Calu3 (cell line): ENCODE results near the gene STAT6. TPM values are rescaled to one million over a fixed set of nuclear protein-coding genes. Genes with fewer than 3 reads are reported as not detected.

Experiments used
- BruUV-seq: library from RNA; stranded (reverse); fragments of 400-500 nt; replicated peaks from 2 replicates; lab custom pipeline; 2021; lab: Mats Ljungman, UMichigan
- CTCF ChIA-PET: fragments of 300-600 bp; sonication (Branson Sonifier 250); formaldehyde crosslinking; loops from one replicate; lab custom pipeline; 2022; ENCODE audit warnings: antibody characterized with exemption; lab: Charles Lee
- DNase-seq: peaks from one replicate; pipeline ENCODE4 v3.0.0; 2022
- H3K27ac Mint-ChIP-seq: one replicate; pipeline ENCODE4 v1.8.0; 2022; ENCODE audit warnings: mixed read lengths; ENCODE audit not compliant: unreplicated experiment
- H3K27me3 Mint-ChIP-seq: one replicate; pipeline ENCODE4 v1.8.0; 2022; ENCODE audit warnings: mixed read lengths; ENCODE audit not compliant: unreplicated experiment
- H3K36me3 Mint-ChIP-seq: one replicate; pipeline ENCODE4 v1.8.0; 2022; ENCODE audit warnings: mild to moderate bottlenecking, moderate library complexity, mixed read lengths; ENCODE audit not compliant: insufficient read depth, unreplicated experiment
- H3K4me1 Mint-ChIP-seq: one replicate; pipeline ENCODE4 v1.8.0; 2022; ENCODE audit warnings: mild to moderate bottlenecking, low read depth, mixed read lengths; ENCODE audit not compliant: unreplicated experiment
- H3K4me3 Mint-ChIP-seq: one replicate; pipeline ENCODE4 v1.8.0; 2022; ENCODE audit warnings: mild to moderate bottlenecking, low read depth, moderate library complexity, mixed read lengths; ENCODE audit not compliant: unreplicated experiment
- H3K9me3 Mint-ChIP-seq: one replicate; pipeline ENCODE4 v1.8.0; 2022; ENCODE audit warnings: low read depth, mixed read lengths; ENCODE audit not compliant: unreplicated experiment
- intact Hi-C: fragments of 100-400 bp; cut with micrococcal nuclease; formaldehyde crosslinking; loops from one replicate; pipeline ENCODE4 v1.10.0; 2022; ENCODE audit not compliant: unreplicated experiment
- total RNA-seq: library from RNA; stranded (reverse); gene quantifications from 2 replicates; pipeline ENCODE4 v1.2.3, GENCODE V29; 2022
- TF ChIP-seq, protein P1 (sequence below): fragments of 200-600 bp; IDR thresholded peaks from one replicate; pipeline ENCODE4 v1.8.0; 2022; ENCODE audit warnings: antibody characterized with exemption; ENCODE audit not compliant: unreplicated experiment

The STAT6 gene
- total RNA-seq, 1 experiment from 2014 or later, result 213 TPM

GRCh38 chr12:57088354-57089270 is 22.6 kb downstream of the STAT6 start, which contains the start of gene NAB2:
Gene NAB2, plus strand, starts transcription at chr12:57089114. Its CDS starts 158 bp downstream, at chr12:57089272.
- Mint-ChIP-seq H3K4me1 (peaks cover 60% of the 10 kb centered on the region), H3K27me3 (no peaks in the 10 kb centered on the region)

GRCh38 chr12:57087691-57088353 is 23.3 kb downstream of the STAT6 start:
- peak; percentile 83 for DNase-seq
- H3K27me3 Mint-ChIP-seq, result no peaks in the 10 kb centered on the region
- peaks cover 52% of the 10 kb centered on the region for H3K4me1 Mint-ChIP-seq
- intact Hi-C loops, result loop anchor here (2.0 kb wide), 1 partner anchor 23 kb away; the partner anchor contains the start of gene STAT6
- peak overlapping the region; percentile 94 for H3K27ac Mint-ChIP-seq
- peaks cover 68% of the 10 kb centered on the region for H3K36me3 Mint-ChIP-seq
- H3K9me3 Mint-ChIP-seq, result no peaks in the 10 kb centered on the region
- TF ChIP-seq, protein P1, sequence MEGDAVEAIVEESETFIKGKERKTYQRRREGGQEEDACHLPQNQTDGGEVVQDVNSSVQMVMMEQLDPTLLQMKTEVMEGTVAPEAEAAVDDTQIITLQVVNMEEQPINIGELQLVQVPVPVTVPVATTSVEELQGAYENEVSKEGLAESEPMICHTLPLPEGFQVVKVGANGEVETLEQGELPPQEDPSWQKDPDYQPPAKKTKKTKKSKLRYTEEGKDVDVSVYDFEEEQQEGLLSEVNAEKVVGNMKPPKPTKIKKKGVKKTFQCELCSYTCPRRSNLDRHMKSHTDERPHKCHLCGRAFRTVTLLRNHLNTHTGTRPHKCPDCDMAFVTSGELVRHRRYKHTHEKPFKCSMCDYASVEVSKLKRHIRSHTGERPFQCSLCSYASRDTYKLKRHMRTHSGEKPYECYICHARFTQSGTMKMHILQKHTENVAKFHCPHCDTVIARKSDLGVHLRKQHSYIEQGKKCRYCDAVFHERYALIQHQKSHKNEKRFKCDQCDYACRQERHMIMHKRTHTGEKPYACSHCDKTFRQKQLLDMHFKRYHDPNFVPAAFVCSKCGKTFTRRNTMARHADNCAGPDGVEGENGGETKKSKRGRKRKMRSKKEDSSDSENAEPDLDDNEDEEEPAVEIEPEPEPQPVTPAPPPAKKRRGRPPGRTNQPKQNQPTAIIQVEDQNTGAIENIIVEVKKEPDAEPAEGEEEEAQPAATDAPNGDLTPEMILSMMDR, result no peak
- peak overlapping the region; percentile 91 for H3K4me3 Mint-ChIP-seq
- CTCF ChIA-PET, result interaction anchor here (0.6 to 4.5 kb wide), 7 partner anchors 9 to 107 kb away, joined by 3 to 49 read pairs (median 5); partner anchors contain the start of genes LRP1, NEMP1 and STAT6
- BruUV-seq, result TSS peak; percentile 73

More at GRCh38 chr12:57088354-57089270, 22.6 kb downstream of the STAT6 start, which contains the start of gene NAB2:
- peak within 1 kb of the TSS; percentile 91 for H3K4me3 Mint-ChIP-seq
- H3K27ac Mint-ChIP-seq, result peak within 1 kb of the TSS; percentile 94
- H3K9me3 Mint-ChIP-seq, result no peaks in the 10 kb centered on the region
- BruUV-seq, result no TSS peak
- CTCF ChIA-PET, result interaction anchor here (0.6 to 4.5 kb wide), 9 partner anchors 10 to 106 kb away, joined by 3 to 49 read pairs (median 5); partner anchors contain the start of genes LRP1, NEMP1 and STAT6
- TF ChIP-seq, protein P1, result no peak
- intact Hi-C loops, result loop anchor here (2.0 kb wide), 1 partner anchor 22 kb away; the partner anchor contains the start of gene STAT6
- DNase-seq, result peak; percentile 97
- H3K36me3 Mint-ChIP-seq, result peaks cover 75% of the 10 kb centered on the region

DNA sequence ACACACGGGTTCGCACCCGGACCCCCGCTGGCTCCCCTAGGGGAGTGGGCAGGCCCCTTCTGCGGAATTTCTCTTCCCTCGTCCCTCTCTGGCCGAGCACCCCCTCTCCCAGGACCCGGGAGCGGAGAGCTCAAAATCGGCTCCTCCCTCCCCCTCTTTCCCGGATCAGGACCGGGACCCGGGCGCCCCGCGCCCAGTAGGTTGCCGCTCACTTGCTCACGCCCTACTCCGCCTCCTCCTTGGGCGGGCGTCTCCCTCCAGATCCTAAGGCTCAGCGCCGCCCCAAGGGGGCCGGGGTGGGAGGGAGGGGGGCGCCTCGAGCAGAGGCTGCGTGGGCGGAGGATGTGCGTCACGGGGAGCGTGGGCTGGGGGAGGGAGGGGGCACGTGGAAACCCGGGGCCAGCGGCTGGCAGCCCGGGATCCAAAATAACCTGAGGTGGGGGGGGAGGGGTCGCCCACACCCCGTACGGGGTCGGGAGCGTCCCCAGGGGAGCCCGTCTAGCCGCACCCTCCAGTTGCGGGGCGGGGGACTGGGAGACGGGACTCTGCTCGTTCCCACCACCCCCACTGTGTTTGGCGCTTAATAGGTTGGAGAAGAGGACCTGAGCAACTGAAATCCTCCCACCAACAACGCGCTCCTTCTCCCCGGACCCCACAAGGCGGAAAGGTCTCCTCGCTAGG is 24.0 kb downstream of the STAT6 start:
- Mint-ChIP-seq H3K4me3 (peak overlapping the region; percentile 91), H3K27ac (peak overlapping the region; percentile 94), H3K27me3 (no peaks in the 10 kb centered on the region), H3K4me1 (peaks cover 49% of the 10 kb centered on the region), H3K36me3 (peaks cover 61% of the 10 kb centered on the region), H3K9me3 (no peaks in the 10 kb centered on the region)
- no TSS peak for BruUV-seq
- intact Hi-C loops, result no loop called here
- peak; percentile 79 for DNase-seq
- CTCF ChIA-PET, result interaction anchor here (0.6 to 4.5 kb wide), 7 partner anchors 8 to 41 kb away, joined by 3 to 49 read pairs (median 4); partner anchors contain the start of genes LRP1, NEMP1 and STAT6
- TF ChIP-seq, protein P1, result no peak
